Sigmoid colon (tissue), 4 donors: ENCODE results near the gene SIPA1.

Source experiments
- CTCF ChIP-seq, 4 experiments: fragments of 450-650 bp in 3 of 4; fragments of 200-600 bp in 1 of 4; IDR thresholded peaks; one replicate each; pipeline ENCODE4 v1.5.1; 2016 to 2019; ENCODE audit warnings: antibody characterized with exemption in 4 of 4, mild to moderate bottlenecking in 3 of 4, moderate library complexity in 2 of 4
- EP300 ChIP-seq, 4 donors: sonication (generic); formaldehyde crosslinking; IDR thresholded peaks; one replicate each; pipeline ENCODE4 v1.6.1; 2017; ENCODE audit warnings: antibody characterized with exemption in 4 of 4
- POLR2AphosphoS5 ChIP-seq, 4 donors: sonication (generic); formaldehyde crosslinking; IDR thresholded peaks; one replicate each; pipeline ENCODE4 v1.6.1; 2017; ENCODE audit warnings: antibody characterized with exemption in 4 of 4

- no peak for TF ChIP-seq CTCF (IDR thresholded peaks at IDR 0.05)
- TF ChIP-seq POLR2AphosphoS5 (IDR thresholded peaks at IDR 0.05) = no peak
- no peak for TF ChIP-seq EP300 (IDR thresholded peaks at IDR 0.05)
Observed at GRCh38 chr11:65655570-65656332, 17.9 kb downstream of the SIPA1 start.
